Testis (tissue), 3 donors: ENCODE measurements around the gene EFNA5. TPM values are rescaled to one million over a fixed set of nuclear protein-coding genes. Genes with fewer than 3 reads are reported as not detected.

Experiments used
- DNase-seq: peaks from one replicate; pipeline ENCODE4 v3.0.0-alpha.2; 2019
- H3K27ac ChIP-seq, 2 donors: fragments of 200-600 bp; sonication (generic); one replicate each; pipeline ENCODE4 v1.5.1; 2019
- H3K27me3 ChIP-seq: fragments of 200-600 bp; sonication (generic); one replicate; pipeline ENCODE4 v1.5.1; 2019
- H3K36me3 ChIP-seq: fragments of 200-600 bp; sonication (generic); one replicate; pipeline ENCODE4 v1.5.1; 2017; ENCODE audit warnings: low read depth; ENCODE audit errors: missing control alignments
- H3K4me1 ChIP-seq: fragments of 200-600 bp; sonication (generic); one replicate; pipeline ENCODE4 v1.5.1; 2019
- H3K4me3 ChIP-seq, 2 donors: fragments of 200-600 bp; sonication (generic); one replicate each; pipeline ENCODE4 v1.5.1; 2017 to 2019
- H3K9me3 ChIP-seq: fragments of 200-600 bp; sonication (generic); one replicate; pipeline ENCODE4 v1.5.1; 2017
- CTCF ChIP-seq, 3 experiments: fragments of 450-650 bp in 2 of 3; fragments of 200-600 bp in 1 of 3; sonication (generic) in 1 of 3; IDR thresholded peaks; one replicate each; pipeline ENCODE4 v1.5.1; 2016 to 2019; ENCODE audit warnings: antibody characterized with exemption in 3 of 3, mild to moderate bottlenecking in 2 of 3, moderate library complexity in 1 of 3
- POLR2A ChIP-seq: fragments of 450-650 bp; IDR thresholded peaks from one replicate; pipeline ENCODE4 v1.6.1; 2017; ENCODE audit warnings: antibody characterized with exemption, mild to moderate bottlenecking, moderate library complexity
- WGBS, 2 donors: methylation state at CpG; one replicate each; pipeline ENCODE4 v1.1.5; 2018; 5-methylcytosine and 5-hydroxymethylcytosine counted together
- intact Hi-C: fragments of 100-400 bp; cut with DNase I; formaldehyde crosslinking; loops from one replicate; pipeline ENCODE4 v1.15.1; 2023; ENCODE audit warnings: low total_unique reads
- polyA plus RNA-seq: library from polyadenylated mRNA; stranded (reverse); fragments of 350-450 nt; fragmentation: Illumina TruSeq; extraction: RNeasy Lipid Tissue Mini Kit (QIAGEN cat#74804); gene quantifications from one replicate; pipeline ENCODE4 v1.2.3, GENCODE V29; 2014; ENCODE audit warnings: low read depth, low replicate concordance; ENCODE audit not compliant: insufficient read depth
- total RNA-seq, 2 donors: library from RNA; depleted of rRNA; stranded (reverse); fragments of >200 nt; gene quantifications; one replicate each; pipeline ENCODE4 v1.2.3, GENCODE V29; 2016

EFNA5 gene
- total and polyA plus RNA-seq, 3 donors from 2014 or later, result 2.6 to 5.4 (median 3.5) TPM

GRCh38 chr5:107590686-107591085 lies 80.1 kb downstream of the EFNA5 start:
- intact Hi-C loops, result no loop called here
- H3K27me3 ChIP-seq, result no peaks in the 10 kb centered on the region
- H3K9me3 ChIP-seq, result no peaks in the 10 kb centered on the region
- 84% methylated on average over 1 of the region's 1 CpG for whole genome bisulfite sequencing, 2 donors
- H3K36me3 ChIP-seq, result no peaks in the 10 kb centered on the region
- peaks cover 3% of the 10 kb centered on the region for H3K4me1 ChIP-seq
- no peak overlapping the region for H3K27ac ChIP-seq
- DNase-seq, result no peak
- no peak overlapping the region for H3K4me3 ChIP-seq
- TF ChIP-seq CTCF (IDR thresholded peaks at IDR 0.05), result no peak
- TF ChIP-seq POLR2A, result no peak

GRCh38 chr5:107589520-107590193 lies 81.1 kb downstream of the EFNA5 start:
- DNase-seq, result no peak
- intact Hi-C loops, result no loop called here
- Histone ChIP-seq H3K9me3 (no peaks in the 10 kb centered on the region), H3K27ac (no peak overlapping the region), H3K27me3 (no peaks in the 10 kb centered on the region), H3K4me1 (peaks cover 3% of the 10 kb centered on the region), H3K36me3 (no peaks in the 10 kb centered on the region), H3K4me3 (no peak overlapping the region)
- 82 to 90% methylated on average over 7 of the region's 7 CpGs for WGBS, 2 donors
- TF ChIP-seq CTCF (IDR thresholded peaks at IDR 0.05) (no peak), POLR2A (no peak)

GRCh38 chr5:107582625-107583024 lies 88.1 kb downstream of the EFNA5 start:
- H3K27me3 ChIP-seq, result no peaks in the 10 kb centered on the region
- no peaks in the 10 kb centered on the region for H3K9me3 ChIP-seq
- no peaks in the 10 kb centered on the region for H3K36me3 ChIP-seq
- no peak for DNase-seq
- intact Hi-C loops, result no loop called here
- H3K4me1 ChIP-seq, result no peaks in the 10 kb centered on the region
- no peak overlapping the region for H3K4me3 ChIP-seq
- TF ChIP-seq CTCF (IDR thresholded peaks at IDR 0.05), result no peak
- TF ChIP-seq POLR2A, result no peak
- H3K27ac ChIP-seq, result no peak overlapping the region

GRCh38 chr5:107580889-107581820 lies 89.6 kb downstream of the EFNA5 start:
- peak overlapping the region in 1 of 2 donors; percentile 28 for H3K27ac ChIP-seq
- no peaks in the 10 kb centered on the region for H3K27me3 ChIP-seq
- no peak for TF ChIP-seq POLR2A
- TF ChIP-seq CTCF (IDR thresholded peaks at IDR 0.05), result no peak
- no peaks in the 10 kb centered on the region for H3K4me1 ChIP-seq
- no peak overlapping the region for H3K4me3 ChIP-seq
- intact Hi-C loops, result no loop called here
- 47 to 60% methylated on average over 8 of the region's 8 CpGs for WGBS, 2 donors
- H3K36me3 ChIP-seq, result no peaks in the 10 kb centered on the region
- H3K9me3 ChIP-seq, result no peaks in the 10 kb centered on the region
- DNase-seq, result peak; percentile 22
